Adipose tissue (tissue), 3 donors: Measurements from ENCODE around the gene AKR1B15. TPM values are rescaled to one million over a fixed set of nuclear protein-coding genes. Genes with fewer than 3 reads are reported as not detected.
"Not testable (repeated sequence)": the region's sequence is repeated elsewhere in the genome, so short reads cannot be mapped to it uniquely, and the experiment has no call there.

Experiments used
- H3K27ac ChIP-seq: one replicate; pipeline ENCODE4 v1.5.1; 2013; ENCODE audit warnings: low read depth, low read length
- WGBS, 3 donors: extraction: QIAGEN DNeasy Blood & Tissue Kit; methylation state at CpG; one replicate each; pipeline ENCODE4 v1.1.7; 2013; 5-methylcytosine and 5-hydroxymethylcytosine counted together
- polyA plus RNA-seq, 3 donors: library from polyadenylated mRNA; stranded (reverse); fragments of 200-250 nt; gene quantifications; one replicate each; pipeline ENCODE4 v1.2.3, GENCODE V29; 2013
- donor health status: healthy with polysubstance abuse.
- donor health status: Bipolar disorder and iron deficiency.
- donor health status: healthy.

Gene AKR1B15
- polyA plus RNA-seq, 3 donors: 0.09 TPM; not detected in 2

DNA sequence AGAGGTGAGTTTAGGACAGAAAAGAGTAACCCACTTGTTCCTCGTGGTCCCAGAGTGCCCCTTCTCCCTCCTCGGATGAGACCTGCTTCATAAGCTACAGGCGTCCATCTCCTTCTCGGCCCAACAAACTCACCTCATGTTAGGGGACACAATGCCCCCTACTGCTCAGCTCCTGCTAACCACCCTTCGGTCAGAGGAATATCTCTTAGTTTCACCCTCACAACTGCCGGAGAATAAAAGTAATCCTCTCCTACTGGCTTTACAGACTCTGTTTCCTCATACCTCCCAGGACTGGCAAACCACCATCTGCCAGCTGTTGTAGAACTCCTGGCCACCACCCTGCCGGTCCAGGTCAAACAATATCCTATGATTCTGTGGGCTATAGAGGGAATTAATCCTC lies 3.2 kb downstream of the AKR1B15 start:
- H3K27ac ChIP-seq: no peak overlapping the region
- WGBS, 3 donors: 71 to 84% (median 83%) methylated on average over 7 of the region's 7 CpGs

DNA sequence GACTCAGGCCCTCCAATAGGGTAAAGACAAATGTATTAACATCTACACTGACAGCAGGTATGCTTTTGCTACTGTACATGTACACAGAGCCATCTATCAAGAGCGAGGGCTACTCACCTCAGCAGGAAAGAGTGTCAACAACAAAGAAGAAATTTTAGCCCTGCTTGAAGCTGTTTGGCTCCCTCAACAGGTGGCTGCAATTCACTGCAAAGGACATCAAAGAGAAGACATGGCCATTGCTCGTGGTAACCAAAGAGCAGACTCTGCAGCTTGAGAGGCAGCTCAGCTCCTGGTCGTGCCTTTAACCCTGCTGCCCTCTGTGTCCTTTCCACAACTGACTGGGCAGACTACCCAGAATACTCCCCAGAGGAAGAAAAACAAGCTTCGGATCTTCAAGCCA lies 5.1 kb downstream of the AKR1B15 start:
- H3K27ac ChIP-seq: no peak overlapping the region
- WGBS, 3 donors: 61 to 70% (median 68%) methylated on average over 4 of the region's 4 CpGs

DNA sequence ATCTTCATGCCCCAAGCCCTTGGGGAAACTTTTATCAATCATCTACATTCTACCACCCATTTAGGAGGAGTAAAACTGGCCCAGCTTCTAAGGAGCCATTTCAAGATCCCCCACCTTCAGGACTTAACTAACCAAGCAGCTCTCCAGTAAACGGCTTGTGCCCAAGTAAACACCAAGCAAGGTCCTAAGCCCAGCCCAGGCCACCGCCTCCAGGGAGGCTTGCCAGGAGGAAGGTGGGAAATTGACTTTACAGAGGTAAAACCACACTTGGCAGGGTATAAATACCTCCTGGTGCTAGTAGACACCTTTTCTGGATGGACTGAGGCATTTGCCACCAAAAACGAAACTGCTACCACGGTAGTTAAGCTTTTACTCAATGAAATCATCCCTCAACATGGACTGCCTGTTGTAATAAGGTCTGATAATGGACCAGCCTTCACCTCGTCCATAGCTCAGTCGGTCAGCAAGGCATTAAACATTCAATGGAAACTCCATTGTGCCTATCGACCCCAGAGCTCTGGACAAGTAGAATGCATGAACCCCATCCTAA lies 5.6 kb downstream of the AKR1B15 start:
- WGBS, 3 donors: 73 to 87% (median 85%) methylated on average over 7 of the region's 7 CpGs
- H3K27ac ChIP-seq: no peak overlapping the region

DNA sequence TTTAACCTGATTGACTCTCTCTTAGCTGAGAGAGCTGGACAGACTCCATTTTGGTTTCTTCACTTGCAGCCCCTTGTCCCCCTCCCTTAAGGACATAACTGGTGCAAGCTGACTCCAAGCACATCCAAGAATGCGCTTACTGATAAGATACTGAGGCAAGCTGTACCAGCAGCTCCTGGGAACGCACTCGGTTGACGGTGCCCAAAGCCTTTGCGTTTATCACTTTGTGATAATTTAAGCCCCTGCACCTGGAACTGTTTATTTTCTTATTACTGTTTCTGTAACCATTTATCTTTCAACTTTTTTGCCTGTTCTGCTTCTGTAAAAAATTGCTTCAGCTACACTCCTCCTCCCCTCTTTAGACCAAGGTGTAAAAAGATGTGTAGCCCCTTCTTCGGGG lies 8.5 kb downstream of the AKR1B15 start:
- H3K27ac ChIP-seq: no peak overlapping the region
- 37 to 66% (median 58%) methylated on average over 6 of the region's 6 CpGs for WGBS, 3 donors

DNA sequence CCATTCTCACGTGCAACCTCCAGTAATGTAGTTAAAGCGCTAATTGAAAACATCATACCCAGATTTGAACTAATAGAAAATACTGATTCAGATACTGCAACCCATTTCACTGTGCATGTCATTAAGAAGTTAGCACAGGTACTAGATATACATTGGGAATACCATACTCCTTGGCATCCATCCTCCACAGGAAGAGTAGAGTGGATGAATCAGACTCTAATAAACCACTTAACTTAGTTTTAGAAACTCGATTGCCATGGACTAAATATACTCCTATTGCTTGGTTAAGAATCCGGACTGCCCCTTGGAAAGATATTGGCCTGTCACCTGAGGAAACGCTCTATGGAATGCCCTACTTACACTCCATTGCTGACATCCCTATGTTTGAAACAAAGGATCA lies 9.5 kb downstream of the AKR1B15 start:
- no peak overlapping the region for H3K27ac ChIP-seq
- 84 to 92% (median 88%) methylated on average over 5 of the region's 5 CpGs for WGBS, 3 donors

DNA sequence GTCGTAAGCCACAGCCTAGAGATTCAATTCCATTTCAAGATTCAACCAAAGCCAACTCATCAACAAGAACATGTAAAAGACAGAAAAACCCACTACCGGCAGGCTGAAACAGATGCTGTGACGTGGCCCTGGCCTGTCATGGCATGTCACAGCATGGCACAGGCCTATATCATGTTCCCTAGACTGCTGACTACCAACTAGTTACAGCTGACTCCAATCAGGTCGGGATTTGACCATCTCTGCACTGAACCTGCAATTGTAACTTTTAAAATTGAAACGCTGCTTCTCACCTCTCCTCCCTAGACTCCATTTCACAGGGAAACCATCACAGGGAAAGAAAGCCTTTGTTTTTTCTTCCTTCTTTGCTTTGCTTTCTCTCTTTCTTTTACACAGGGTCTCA lies 12.7 kb downstream of the AKR1B15 start:
- 82 to 88% (median 86%) methylated on average over 4 to 5 of the region's 5 CpGs for WGBS, 3 donors
- not testable (repeated sequence) for H3K27ac ChIP-seq

DNA sequence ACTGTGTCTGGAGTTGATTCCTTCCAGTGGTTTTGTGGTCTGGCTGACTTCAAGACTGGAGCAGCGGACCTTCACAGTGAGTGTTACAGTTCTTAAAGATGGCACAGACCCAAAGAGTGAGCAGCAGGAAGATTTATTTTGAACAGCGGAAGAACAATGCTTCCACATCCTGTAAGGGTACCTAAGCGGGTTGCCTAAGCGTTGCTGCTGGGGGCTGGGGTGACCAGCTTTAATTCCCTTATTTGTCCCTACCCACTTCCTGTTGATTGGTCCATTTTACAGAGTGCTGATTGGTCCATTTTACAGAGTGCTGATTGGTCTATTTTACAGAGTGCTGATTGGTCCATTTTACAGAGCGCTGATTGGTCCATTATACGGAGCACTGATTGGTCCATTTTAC lies 13.2 kb downstream of the AKR1B15 start:
- 54 to 80% (median 64%) methylated on average over 6 of the region's 6 CpGs for WGBS, 3 donors
- H3K27ac ChIP-seq: no peak overlapping the region

DNA sequence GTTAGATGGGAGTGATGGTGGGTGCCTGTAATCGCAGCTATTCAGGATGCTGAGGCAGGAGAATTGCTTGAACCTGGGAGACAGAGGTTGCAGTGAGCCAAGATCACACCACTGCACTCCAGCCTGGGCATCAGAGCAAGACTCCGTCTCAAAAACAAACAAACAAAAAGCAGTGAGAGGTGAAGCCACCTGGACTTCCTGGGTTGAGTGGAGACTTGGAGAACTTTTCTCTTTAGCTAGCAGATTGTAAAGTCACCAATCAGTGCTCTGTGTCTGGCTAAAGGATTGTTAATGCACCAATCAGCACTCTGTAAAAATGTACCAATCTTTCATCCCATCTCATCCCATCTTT lies 14.5 kb downstream of the AKR1B15 start:
- H3K27ac ChIP-seq: not testable (repeated sequence)
- WGBS, 3 donors: 78 to 88% (median 87%) methylated on average over 2 of the region's 2 CpGs

DNA sequence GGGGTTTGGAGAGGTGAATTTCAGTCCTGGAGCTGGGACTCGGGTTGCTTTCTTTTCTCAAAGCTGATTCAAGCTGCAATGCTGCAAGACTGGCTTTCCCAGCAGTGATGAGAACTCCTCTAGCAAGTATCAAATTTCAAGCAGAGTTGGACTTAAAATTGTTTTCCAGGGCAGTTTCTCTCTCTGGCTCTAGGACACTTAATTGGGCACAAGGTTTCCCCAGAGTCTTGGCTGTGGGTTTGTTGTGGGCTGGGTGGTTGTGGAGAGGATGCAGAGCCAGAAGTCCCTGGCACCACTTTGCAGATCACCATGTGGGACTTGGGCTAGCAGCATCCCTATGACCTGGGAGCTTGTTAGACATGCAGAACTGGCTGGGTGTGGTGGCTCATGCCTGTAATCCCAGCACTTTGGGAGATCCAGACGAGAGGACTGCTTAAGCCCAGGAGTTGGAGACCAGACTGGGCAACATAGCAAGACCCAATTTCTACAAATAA lies 16.8 kb downstream of the AKR1B15 start:
- WGBS, 3 donors: 47 to 67% (median 60%) methylated on average over 2 of the region's 2 CpGs
- no peak overlapping the region for H3K27ac ChIP-seq

DNA sequence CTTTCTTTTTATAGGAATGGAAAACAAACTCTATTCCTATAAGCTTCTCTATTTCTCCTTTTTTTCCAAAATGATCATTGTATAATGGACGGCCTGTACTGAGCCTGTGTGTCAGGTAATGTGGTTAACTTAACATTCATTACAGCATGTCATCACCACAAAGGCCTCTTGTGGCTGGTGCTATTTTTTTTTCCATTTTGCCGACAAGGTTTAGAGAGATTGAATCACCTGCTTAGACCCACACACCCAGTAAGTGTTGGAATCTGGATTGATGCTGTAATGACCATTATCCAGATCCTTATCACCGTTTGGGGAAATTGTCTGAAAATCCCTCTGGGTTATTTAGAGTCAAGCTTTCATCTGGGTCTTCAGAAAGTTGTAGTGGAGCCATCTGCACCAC lies 18.5 kb downstream of the AKR1B15 start:
- 39 to 76% (median 75%) methylated on average over 3 of the region's 3 CpGs for WGBS, 3 donors
- no peak overlapping the region for H3K27ac ChIP-seq

DNA sequence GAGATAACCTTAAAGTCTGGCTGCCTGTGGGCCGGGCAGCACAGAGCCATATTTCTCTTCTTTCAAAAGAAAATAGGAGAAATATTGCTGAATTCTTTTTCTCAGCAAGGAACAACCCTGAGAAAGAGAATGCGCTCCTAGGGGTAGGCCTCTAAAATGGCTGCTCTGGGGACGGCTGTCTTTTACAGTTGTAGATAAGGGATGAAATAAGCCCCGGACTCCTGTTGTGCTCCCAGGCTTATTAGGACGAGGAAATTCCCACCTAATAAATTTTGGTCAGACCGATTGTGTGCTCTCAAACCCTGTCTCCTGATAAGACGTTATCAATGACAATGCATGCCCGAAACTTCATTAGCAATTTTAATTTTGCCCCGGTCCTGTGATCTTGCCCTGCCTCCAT lies 21.1 kb downstream of the AKR1B15 start:
- not testable (repeated sequence) for H3K27ac ChIP-seq
- WGBS, 3 donors: 88 to 92% (median 90%) methylated on average over 9 of the region's 9 CpGs

DNA sequence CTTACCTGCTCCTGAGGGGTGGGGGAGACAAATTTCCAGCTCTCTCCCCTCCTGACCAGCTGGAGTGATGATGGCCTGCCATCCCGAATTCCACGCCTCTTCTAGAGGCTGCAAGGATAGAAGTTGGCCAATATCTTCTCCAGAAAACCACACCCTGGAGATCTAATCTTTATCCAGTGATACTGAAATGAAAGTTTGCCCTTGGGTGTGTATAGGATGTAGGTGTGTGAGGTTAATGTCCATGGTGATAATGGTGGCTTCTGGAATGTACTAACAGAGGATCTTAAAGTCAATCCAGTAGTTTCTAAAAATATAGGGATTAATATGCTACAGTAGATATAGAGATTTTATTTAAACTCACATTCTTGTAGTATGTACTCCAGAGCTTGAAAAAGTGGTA lies 22.2 kb downstream of the AKR1B15 start:
- H3K27ac ChIP-seq: no peak overlapping the region
- WGBS, 3 donors: 78 to 91% (median 88%) methylated on average over 2 of the region's 2 CpGs

DNA sequence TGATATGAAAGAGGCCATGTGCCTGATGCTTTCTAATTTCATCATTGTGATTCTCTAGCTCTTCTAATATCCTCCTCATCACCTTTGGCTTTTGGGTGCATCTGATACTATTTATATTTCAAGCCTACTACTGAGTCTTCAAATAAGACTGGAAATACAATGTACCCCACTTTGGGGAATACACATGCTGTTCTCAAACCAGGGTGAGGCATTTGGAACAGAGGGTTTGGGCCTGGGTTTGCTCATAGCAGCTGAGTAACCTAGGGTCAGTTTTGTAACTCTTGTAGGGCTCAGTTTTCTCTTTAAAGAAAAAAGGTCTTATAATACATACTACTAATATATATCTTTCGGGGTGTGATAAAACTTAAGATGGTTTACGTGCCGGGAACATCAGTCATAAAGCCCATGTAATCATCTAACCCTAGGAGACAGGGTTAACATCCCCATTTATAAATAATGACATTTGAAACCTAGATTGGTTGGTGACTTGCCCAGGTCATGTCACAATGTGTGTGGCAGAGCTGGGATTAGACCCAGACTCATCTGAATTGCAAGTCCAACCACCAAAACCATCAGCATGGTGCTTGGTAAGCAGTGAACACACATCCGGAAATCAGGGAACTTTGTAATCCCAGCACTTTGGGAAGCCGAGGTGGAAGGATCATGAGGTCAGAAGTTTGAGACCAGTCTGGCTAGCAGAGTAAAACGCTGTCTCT lies 23.0 kb downstream of the AKR1B15 start:
- 82 to 85% (median 85%) methylated on average over 6 of the region's 6 CpGs for WGBS, 3 donors

DNA sequence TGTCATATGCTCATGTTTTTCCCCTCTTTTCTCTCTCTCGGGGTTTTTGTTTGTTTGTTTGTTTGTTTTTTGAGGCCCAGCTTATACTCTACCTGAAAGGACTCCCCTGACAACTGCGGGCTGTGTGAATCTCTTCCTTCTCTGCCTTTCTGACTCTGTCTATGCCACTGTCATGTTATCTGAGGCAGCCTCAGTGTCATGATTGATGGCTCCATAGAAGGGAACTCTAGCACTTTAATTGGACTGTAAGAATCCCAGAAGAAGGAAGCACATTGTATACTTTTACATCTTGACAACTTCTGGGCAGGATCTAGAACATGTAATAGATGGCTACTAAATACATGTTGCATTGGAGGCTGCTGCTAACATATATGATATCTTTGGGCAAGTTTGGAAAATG lies 25.4 kb downstream of the AKR1B15 start:
- 45 to 67% (median 55%) methylated on average over 2 of the region's 2 CpGs for WGBS, 3 donors
- no peak overlapping the region for H3K27ac ChIP-seq

More for the DNA sequence above, 23.0 kb downstream of the AKR1B15 start:
- H3K27ac ChIP-seq: no peak overlapping the region

DNA sequence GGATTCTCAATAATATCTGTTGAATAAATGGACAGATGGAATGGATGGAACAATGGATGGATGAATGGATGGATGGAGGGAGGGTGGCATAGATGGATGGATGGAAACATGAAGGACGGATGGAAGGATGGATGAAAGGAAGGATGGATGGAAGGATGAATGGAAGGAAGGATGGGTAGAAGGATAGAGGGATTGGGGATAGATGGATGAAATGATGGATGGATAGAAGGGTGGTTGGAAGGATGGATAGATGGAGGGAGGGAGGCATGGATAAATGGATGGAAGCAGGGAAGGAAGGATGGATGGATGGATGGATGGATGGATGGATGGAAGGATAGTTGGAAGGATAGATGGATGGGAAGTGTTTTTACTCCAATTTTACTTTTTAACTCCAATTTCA lies 35.4 kb downstream of the AKR1B15 start:
- H3K27ac ChIP-seq: no peak overlapping the region
- WGBS, 3 donors: 52 to 74% (median 70%) methylated on average over 1 of the region's 1 CpG

DNA sequence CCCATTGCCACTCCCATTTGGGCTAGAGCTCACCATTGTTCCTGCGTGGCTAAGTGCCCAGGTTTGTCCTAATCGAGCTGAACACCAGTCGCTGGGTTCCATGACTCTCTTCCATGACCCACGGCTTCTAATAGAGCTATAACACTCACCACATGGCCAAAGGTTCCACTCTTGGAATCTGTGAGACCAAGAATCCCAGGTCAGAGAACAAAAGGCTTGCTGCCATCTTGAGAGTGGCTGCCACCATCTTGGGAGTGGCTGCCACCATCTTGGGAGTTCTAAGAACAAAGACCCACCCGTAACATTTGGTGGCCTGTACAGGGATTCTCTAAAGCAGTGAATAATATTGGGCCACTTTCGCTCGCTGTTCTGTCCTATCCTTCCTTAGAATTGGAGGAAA lies 37.0 kb downstream of the AKR1B15 start:
- 87 to 94% (median 91%) methylated on average over 7 of the region's 7 CpGs for WGBS, 3 donors
- no peak overlapping the region for H3K27ac ChIP-seq

DNA sequence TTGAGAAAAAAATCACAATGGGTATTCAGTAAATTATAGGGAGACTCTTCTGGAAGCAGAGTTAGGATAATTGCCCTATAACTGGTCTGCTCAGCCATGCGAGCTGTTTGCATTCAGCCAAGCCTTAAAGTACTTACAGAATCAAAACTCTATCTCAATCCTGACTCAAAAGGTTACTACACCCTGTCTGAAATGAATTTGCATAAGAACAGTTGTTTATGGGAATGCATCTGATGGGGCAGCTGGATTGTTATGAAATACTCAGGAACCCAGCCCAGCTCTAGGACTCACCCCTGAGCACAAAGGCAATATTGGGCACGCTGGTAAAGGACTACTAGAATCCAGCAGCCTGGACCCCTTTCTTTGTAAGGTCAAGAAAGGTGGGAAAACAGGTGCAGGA lies 38.8 kb downstream of the AKR1B15 start:
- H3K27ac ChIP-seq: no peak overlapping the region
- whole genome bisulfite sequencing, 3 donors: 73 to 90% (median 78%) methylated on average over 2 of the region's 2 CpGs

DNA sequence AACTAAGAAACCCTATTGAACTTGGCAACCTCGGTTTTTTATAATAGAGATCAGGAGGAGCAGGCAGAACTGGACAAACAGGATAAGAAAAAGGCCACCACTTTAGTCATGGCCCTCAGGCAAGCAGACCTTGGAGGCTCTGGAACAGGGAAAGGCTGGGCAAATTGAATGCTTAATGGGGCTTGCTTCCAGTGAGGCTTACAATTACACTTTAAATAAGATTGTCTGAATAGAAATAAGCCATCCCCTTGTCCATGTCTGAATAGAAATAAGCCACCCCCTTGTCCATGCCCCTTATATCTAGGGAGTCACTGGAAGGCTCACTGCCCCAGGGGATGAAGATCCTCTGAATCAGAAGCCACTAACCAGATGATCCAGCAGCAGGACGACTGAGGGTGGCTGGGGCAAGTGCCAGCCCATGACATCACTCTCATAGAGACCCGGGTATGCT lies 40.6 kb downstream of the AKR1B15 start:
- H3K27ac ChIP-seq: no peak overlapping the region
- 43 to 60% (median 46%) methylated on average over 3 of the region's 3 CpGs for WGBS, 3 donors

DNA sequence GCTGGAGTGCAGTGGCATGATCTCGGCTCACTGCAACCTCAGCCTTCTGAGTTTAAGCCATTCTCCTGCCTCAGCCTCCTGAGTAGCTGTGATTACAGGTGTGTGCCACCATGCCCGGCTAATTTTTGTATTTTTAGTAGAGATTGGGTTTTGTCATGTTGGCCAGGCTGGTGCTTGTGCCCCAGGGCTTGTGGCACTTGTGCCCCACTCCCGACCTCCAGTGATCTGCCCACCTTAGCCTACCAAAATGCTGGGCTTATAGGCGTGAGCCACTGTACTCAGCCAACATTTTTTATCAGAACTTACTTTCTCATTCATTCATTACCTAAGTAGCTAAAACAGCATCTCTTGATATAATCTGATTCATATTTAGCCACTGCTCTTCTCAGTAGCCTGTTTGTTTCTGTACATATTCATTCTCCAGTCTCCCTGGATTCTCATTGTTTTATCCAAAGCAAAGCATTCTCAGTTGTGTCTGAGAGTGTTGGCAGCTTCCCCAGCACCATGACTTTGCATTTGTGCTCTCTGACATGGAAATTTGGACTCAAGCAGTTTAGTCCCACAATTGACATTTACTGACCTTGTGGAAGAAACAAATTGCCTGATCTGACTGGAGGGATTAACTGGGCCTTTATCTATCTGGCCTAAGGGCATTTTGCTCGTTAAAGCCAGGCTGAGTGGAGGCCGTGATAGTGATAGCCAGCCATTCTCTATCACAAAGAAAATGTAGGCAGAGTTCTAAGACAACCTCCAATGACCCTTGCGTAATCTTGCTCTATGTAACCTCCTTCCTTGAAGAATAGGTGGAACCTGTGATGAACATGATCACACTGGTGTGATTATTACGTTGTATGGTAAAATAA lies 44.9 kb downstream of the AKR1B15 start:
- WGBS, 3 donors: 59 to 73% (median 68%) methylated on average over 8 of the region's 8 CpGs
- H3K27ac ChIP-seq: no peak overlapping the region
